ENCODE data around the gene OPCML.

OPCML gene

GRCh38 chr11:132921597-132921996, 610.7 kb downstream of the OPCML start:
- Histone ChIP-seq H3K4me1 (ENCODE audit: control insufficient read depth, insufficient read depth, low read length, unreplicated experiment) (no peaks in the 10 kb centered on the region), H3K27me3 (ENCODE audit: insufficient read depth, low read length) (no peaks in the 10 kb centered on the region), H3K27ac (ENCODE audit: low read depth, low read length) (no peak overlapping the region), H3K4me3 (ENCODE audit: low read depth, low read length) (no peak overlapping the region), H2AFZ (ENCODE audit: low read length, unreplicated experiment) (no peak overlapping the region), H3K36me3 (ENCODE audit: insufficient read depth, low read length) (no peaks in the 10 kb centered on the region), H3K79me2 (ENCODE audit: control insufficient read depth, insufficient read depth, low read length, unreplicated experiment) (no peaks in the 10 kb centered on the region)

DNA sequence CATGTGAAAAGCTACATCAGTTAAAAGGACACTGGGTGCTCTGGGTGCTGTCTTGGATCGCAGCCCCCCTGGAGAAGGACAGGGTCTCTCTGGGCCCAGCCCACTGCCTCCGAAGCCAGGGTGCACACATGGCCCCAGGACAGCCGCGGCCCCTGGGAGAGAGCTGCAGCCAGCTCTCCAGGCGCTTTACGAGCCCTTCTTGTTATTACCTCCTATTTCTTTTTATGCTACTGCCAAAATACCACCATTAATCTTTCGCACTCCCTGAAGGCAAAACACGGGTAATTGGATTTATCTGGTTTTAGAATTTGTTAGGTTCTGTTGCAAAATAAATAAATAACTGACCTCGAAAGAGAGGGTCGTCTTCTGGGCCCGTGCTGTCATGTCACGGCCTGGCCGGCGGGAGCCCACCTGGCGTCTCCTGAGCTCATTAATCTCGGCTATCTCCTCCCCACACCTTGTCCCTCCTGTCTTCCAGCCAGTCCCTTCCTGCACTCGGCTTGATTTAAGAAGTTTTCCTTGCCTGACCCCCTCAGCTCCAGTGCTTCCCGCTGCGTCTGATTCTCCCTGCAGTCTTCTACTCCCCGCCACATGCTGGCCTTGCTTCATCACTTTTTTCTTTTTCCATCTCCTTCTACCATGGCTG, 611.7 kb downstream of the OPCML start:
- H3K27me3 ChIP-seq (ENCODE audit: insufficient read depth, low read length), result no peaks in the 10 kb centered on the region
- H3K36me3 ChIP-seq (ENCODE audit: insufficient read depth, low read length), result no peaks in the 10 kb centered on the region
- no peak overlapping the region for H3K27ac ChIP-seq (ENCODE audit: low read depth, low read length)
- no peak overlapping the region for H3K4me3 ChIP-seq (ENCODE audit: low read depth, low read length)
- no peaks in the 10 kb centered on the region for H3K79me2 ChIP-seq (ENCODE audit: control insufficient read depth, insufficient read depth, low read length, unreplicated experiment)
- H2AFZ ChIP-seq (ENCODE audit: low read length, unreplicated experiment), result no peak overlapping the region
- H3K4me1 ChIP-seq (ENCODE audit: control insufficient read depth, insufficient read depth, low read length, unreplicated experiment), result no peaks in the 10 kb centered on the region

GRCh38 chr11:132914600-132914999, 617.7 kb downstream of the OPCML start:
- no peak overlapping the region for H3K27ac ChIP-seq (ENCODE audit: low read depth, low read length)
- no peaks in the 10 kb centered on the region for H3K79me2 ChIP-seq (ENCODE audit: control insufficient read depth, insufficient read depth, low read length, unreplicated experiment)
- H3K4me3 ChIP-seq (ENCODE audit: low read depth, low read length), result no peak overlapping the region
- H3K27me3 ChIP-seq (ENCODE audit: insufficient read depth, low read length), result no peaks in the 10 kb centered on the region
- no peak overlapping the region for H2AFZ ChIP-seq (ENCODE audit: low read length, unreplicated experiment)
- no peaks in the 10 kb centered on the region for H3K4me1 ChIP-seq (ENCODE audit: control insufficient read depth, insufficient read depth, low read length, unreplicated experiment)
- no peaks in the 10 kb centered on the region for H3K36me3 ChIP-seq (ENCODE audit: insufficient read depth, low read length)

- Histone ChIP-seq H2AFZ (ENCODE audit: low read length, unreplicated experiment) (no peak overlapping the region), H3K27ac (ENCODE audit: low read depth, low read length) (no peak overlapping the region), H3K4me3 (ENCODE audit: low read depth, low read length) (no peak overlapping the region), H3K79me2 (ENCODE audit: control insufficient read depth, insufficient read depth, low read length, unreplicated experiment) (no peaks in the 10 kb centered on the region), H3K4me1 (ENCODE audit: control insufficient read depth, insufficient read depth, low read length, unreplicated experiment) (no peaks in the 10 kb centered on the region), H3K27me3 (ENCODE audit: insufficient read depth, low read length) (no peaks in the 10 kb centered on the region), H3K36me3 (ENCODE audit: insufficient read depth, low read length) (no peaks in the 10 kb centered on the region)
These were observed 618.4 kb downstream of the OPCML start for GRCh38 chr11:132913886-132914285.

GRCh38 chr11:132913295-132913694, 619.0 kb downstream of the OPCML start:
- H3K79me2 ChIP-seq (ENCODE audit: control insufficient read depth, insufficient read depth, low read length, unreplicated experiment), result no peaks in the 10 kb centered on the region
- H3K36me3 ChIP-seq (ENCODE audit: insufficient read depth, low read length), result no peaks in the 10 kb centered on the region
- no peak overlapping the region for H2AFZ ChIP-seq (ENCODE audit: low read length, unreplicated experiment)
- H3K4me1 ChIP-seq (ENCODE audit: control insufficient read depth, insufficient read depth, low read length, unreplicated experiment), result no peaks in the 10 kb centered on the region
- no peaks in the 10 kb centered on the region for H3K27me3 ChIP-seq (ENCODE audit: insufficient read depth, low read length)
- no peak overlapping the region for H3K4me3 ChIP-seq (ENCODE audit: low read depth, low read length)
- no peak overlapping the region for H3K27ac ChIP-seq (ENCODE audit: low read depth, low read length)

- Histone ChIP-seq H2AFZ (ENCODE audit: low read length, unreplicated experiment) (no peak overlapping the region), H3K36me3 (ENCODE audit: insufficient read depth, low read length) (no peaks in the 10 kb centered on the region), H3K27me3 (ENCODE audit: insufficient read depth, low read length) (no peaks in the 10 kb centered on the region), H3K27ac (ENCODE audit: low read depth, low read length) (no peak overlapping the region), H3K4me3 (ENCODE audit: low read depth, low read length) (no peak overlapping the region), H3K79me2 (ENCODE audit: control insufficient read depth, insufficient read depth, low read length, unreplicated experiment) (no peaks in the 10 kb centered on the region), H3K4me1 (ENCODE audit: control insufficient read depth, insufficient read depth, low read length, unreplicated experiment) (no peaks in the 10 kb centered on the region)
These were observed 621.1 kb downstream of the OPCML start for GRCh38 chr11:132911186-132911585.

- Histone ChIP-seq H2AFZ (ENCODE audit: low read length, unreplicated experiment) (no peak overlapping the region), H3K36me3 (ENCODE audit: insufficient read depth, low read length) (no peaks in the 10 kb centered on the region), H3K27me3 (ENCODE audit: insufficient read depth, low read length) (no peaks in the 10 kb centered on the region), H3K79me2 (ENCODE audit: control insufficient read depth, insufficient read depth, low read length, unreplicated experiment) (no peaks in the 10 kb centered on the region), H3K27ac (ENCODE audit: low read depth, low read length) (no peak overlapping the region), H3K4me3 (ENCODE audit: low read depth, low read length) (no peak overlapping the region), H3K4me1 (ENCODE audit: control insufficient read depth, insufficient read depth, low read length, unreplicated experiment) (no peaks in the 10 kb centered on the region)
These were observed 622.1 kb downstream of the OPCML start for GRCh38 chr11:132910011-132910760.

- Histone ChIP-seq H3K4me3 (ENCODE audit: low read depth, low read length) (no peak overlapping the region), H3K4me1 (ENCODE audit: control insufficient read depth, insufficient read depth, low read length, unreplicated experiment) (no peaks in the 10 kb centered on the region), H2AFZ (ENCODE audit: low read length, unreplicated experiment) (no peak overlapping the region), H3K27ac (ENCODE audit: low read depth, low read length) (no peak overlapping the region), H3K27me3 (ENCODE audit: insufficient read depth, low read length) (no peaks in the 10 kb centered on the region), H3K36me3 (ENCODE audit: insufficient read depth, low read length) (no peaks in the 10 kb centered on the region), H3K79me2 (ENCODE audit: control insufficient read depth, insufficient read depth, low read length, unreplicated experiment) (no peaks in the 10 kb centered on the region)
These were observed 623.2 kb downstream of the OPCML start for GRCh38 chr11:132909021-132909606.

DNA sequence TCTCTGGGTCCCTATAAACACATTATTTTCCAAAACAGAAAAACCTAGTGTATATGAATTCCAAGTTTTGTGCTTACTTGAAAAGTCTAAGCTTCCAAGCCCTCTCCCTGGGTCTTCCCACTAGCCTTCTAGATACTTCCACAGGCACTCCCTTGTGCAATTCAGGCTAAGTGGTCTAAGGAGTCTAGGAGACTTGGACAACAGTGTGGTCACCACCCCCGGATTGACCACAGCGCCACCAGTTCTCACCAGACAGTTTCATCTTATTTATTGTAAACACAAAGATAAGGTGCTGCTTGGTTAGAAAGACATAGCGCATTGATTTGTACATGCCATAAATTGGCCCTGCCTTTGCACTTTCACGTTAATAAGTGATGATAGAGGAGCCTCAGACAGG, 623.9 kb downstream of the OPCML start:
- no peak overlapping the region for H3K4me3 ChIP-seq (ENCODE audit: low read depth, low read length)
- H2AFZ ChIP-seq (ENCODE audit: low read length, unreplicated experiment), result no peak overlapping the region
- no peak overlapping the region for H3K27ac ChIP-seq (ENCODE audit: low read depth, low read length)

GRCh38 chr11:132907651-132908413, 624.5 kb downstream of the OPCML start:
- no peaks in the 10 kb centered on the region for H3K79me2 ChIP-seq (ENCODE audit: control insufficient read depth, insufficient read depth, low read length, unreplicated experiment)
- H2AFZ ChIP-seq (ENCODE audit: low read length, unreplicated experiment), result no peak overlapping the region
- no peak overlapping the region for H3K27ac ChIP-seq (ENCODE audit: low read depth, low read length)
- H3K4me1 ChIP-seq (ENCODE audit: control insufficient read depth, insufficient read depth, low read length, unreplicated experiment), result no peaks in the 10 kb centered on the region
- H3K27me3 ChIP-seq (ENCODE audit: insufficient read depth, low read length), result no peaks in the 10 kb centered on the region
- no peak overlapping the region for H3K4me3 ChIP-seq (ENCODE audit: low read depth, low read length)
- no peaks in the 10 kb centered on the region for H3K36me3 ChIP-seq (ENCODE audit: insufficient read depth, low read length)

More for the DNA sequence above, 623.9 kb downstream of the OPCML start:
- Histone ChIP-seq H3K79me2 (ENCODE audit: control insufficient read depth, insufficient read depth, low read length, unreplicated experiment) (no peaks in the 10 kb centered on the region), H3K4me1 (ENCODE audit: control insufficient read depth, insufficient read depth, low read length, unreplicated experiment) (no peaks in the 10 kb centered on the region), H3K36me3 (ENCODE audit: insufficient read depth, low read length) (no peaks in the 10 kb centered on the region), H3K27me3 (ENCODE audit: insufficient read depth, low read length) (no peaks in the 10 kb centered on the region)
